LNCaP clone FGC (cell line): Measurements from ENCODE around the gene SART3.

Experiments used
- DNase-seq: peaks from one replicate; pipeline ENCODE4 v3.0.0-alpha.2; 2011; ENCODE audit warnings: low read depth
- H3K4me3 ChIP-seq: 2 replicates; pipeline ENCODE4 v1.5.1; 2011; ENCODE audit warnings: mild to moderate bottlenecking, low read depth, low read length, control low read depth
- TF ChIP-seq, protein P1 (sequence below): IDR thresholded peaks from 2 replicates; pipeline ENCODE4 v1.5.1; 2012; ENCODE audit warnings: mild to moderate bottlenecking; ENCODE audit not compliant: control insufficient read depth, insufficient read depth; ENCODE audit errors: extremely low read depth

SART3 gene

DNA sequence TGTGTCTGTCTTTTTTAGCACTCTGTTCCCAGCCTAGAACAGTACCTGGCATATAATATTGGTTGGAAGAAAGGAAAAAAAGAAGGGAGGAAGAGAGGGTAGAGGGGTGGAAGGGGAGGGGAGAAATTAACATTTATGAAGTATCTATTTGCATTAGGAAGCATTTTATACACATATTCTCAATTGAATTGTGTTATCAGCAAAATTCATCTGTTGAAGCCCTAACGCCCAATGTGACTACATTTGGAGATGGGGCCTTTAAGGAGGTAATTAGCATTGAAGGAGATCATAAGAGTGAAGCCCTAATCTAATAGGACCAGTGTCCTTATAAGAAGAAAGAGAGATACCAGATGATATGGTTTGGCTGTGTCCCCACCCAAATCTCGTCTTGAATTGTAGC lies 76.1 kb downstream of the SART3 start:
- TF ChIP-seq, protein P1, sequence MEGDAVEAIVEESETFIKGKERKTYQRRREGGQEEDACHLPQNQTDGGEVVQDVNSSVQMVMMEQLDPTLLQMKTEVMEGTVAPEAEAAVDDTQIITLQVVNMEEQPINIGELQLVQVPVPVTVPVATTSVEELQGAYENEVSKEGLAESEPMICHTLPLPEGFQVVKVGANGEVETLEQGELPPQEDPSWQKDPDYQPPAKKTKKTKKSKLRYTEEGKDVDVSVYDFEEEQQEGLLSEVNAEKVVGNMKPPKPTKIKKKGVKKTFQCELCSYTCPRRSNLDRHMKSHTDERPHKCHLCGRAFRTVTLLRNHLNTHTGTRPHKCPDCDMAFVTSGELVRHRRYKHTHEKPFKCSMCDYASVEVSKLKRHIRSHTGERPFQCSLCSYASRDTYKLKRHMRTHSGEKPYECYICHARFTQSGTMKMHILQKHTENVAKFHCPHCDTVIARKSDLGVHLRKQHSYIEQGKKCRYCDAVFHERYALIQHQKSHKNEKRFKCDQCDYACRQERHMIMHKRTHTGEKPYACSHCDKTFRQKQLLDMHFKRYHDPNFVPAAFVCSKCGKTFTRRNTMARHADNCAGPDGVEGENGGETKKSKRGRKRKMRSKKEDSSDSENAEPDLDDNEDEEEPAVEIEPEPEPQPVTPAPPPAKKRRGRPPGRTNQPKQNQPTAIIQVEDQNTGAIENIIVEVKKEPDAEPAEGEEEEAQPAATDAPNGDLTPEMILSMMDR: no peak
- H3K4me3 ChIP-seq: no peak overlapping the region
- DNase-seq: no peak

DNA sequence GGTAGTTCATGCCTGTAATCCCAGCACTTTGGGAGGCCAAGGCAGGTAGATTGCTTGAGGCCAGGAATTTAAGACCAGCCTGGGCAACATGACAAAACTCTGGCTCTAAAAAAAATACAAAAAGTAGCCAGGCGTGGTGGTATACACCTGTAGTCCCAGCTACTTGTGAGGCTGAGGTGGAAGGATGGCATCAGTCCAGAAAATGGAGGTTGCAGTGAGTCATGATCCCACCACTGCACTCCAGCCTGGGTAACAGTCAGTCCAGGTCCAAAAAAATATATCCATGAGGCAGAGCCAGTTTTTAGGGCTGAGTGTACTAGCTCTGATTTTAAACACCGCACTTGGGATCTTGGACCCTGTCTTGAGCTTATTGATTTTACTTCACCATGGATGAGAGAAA lies 76.5 kb downstream of the SART3 start:
- TF ChIP-seq, protein P1: no peak
- H3K4me3 ChIP-seq: no peak overlapping the region
- DNase-seq: no peak

DNA sequence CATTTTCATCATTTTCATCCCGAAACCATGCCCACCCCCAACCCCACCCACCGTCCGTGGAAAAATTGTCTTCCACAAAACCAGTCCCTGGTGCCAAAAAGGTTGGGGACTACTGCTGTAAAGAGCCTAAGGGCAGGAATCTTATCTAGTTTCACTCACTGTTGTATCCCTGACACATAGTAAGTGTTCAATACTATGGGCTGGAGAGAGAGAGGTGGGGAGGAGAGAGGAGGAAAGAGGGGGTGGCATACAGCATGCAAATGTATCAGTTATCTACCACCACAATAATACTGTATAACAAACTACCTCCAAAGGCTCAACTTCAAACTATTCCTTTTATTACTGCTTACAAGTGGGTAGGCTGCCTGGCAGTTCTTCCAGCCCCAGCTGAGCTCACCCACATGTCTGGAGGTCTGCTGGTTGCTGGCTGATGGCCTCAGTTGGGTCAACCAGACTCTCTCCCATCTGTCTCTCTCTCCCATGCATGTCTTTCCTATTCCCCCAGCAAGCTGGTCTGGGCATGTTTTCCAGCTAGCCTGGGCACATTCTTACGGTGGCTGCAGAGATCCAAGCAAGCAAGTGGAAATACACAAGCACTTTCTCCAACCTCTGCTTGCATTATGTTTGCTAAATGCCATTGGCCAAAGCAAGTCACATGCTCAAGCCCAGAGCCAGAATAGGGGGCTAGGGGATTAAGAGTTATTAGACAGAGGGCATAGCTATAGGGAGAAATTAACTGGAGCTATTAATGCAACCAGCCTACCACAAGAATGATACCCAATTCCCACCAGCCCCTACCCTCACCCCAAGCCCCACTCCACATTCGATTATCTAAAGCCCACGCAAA lies 77.5 kb downstream of the SART3 start:
- no peak for DNase-seq
- no peak overlapping the region for H3K4me3 ChIP-seq
- TF ChIP-seq, protein P1: no peak

DNA sequence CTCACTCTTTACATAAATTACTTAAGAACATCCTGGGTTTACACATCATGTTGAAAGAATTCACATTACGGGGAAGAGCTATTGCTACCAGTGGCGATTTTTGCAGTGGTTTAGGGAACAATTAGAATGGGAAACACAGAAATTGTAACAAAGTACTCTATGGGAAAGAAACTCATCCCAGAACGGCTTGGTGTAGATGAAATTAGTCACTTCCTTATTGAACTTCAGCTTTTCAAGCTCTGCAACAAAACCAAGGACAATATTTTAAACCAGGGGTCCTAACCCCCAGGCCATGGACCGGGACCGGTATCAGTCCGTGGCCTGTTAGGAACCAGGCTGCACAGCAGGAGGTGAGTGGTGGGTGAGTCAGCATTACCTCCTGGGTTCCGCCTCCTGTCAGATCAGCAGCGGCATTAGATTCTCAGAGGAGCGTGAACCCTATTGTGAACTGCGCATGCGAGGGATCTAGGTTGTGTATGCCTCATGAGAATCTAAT lies 78.2 kb downstream of the SART3 start:
- no peak overlapping the region for H3K4me3 ChIP-seq
- DNase-seq: no peak
- TF ChIP-seq, protein P1: no peak

DNA sequence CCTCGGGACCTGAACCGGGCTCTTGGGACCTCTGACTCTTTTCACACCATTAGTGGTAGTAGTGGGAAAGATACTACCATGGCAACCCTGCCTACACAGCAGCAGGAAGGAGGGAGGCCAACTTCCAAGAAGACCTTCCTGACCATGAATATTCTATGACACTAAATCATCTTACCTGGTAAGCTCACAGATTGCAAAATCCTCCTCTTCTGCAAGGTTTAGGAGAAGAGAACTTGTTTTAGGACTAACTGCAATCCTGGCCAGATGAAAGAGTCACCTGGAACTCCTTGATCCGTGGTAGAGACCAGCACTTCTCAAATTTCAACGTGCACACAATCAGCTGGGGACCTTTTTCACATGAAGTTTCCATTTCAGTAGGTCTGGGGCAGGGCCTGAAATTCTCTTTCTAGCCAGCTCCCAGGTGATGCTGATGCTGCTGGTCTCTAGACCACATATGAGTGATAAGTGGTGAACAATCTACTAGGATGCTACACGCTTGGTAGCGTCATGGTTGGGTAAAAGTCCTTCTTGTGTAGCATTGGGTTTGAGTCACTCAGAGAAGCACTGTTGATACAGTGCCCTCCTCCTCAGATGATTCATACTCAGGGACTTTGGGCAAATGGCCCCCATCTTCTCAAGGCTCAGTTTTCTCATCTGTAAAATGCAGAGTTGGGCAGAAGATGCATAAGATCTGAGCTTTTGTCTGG lies 81.5 kb downstream of the SART3 start:
- TF ChIP-seq, protein P1: no peak
- DNase-seq: no peak
- no peak overlapping the region for H3K4me3 ChIP-seq

DNA sequence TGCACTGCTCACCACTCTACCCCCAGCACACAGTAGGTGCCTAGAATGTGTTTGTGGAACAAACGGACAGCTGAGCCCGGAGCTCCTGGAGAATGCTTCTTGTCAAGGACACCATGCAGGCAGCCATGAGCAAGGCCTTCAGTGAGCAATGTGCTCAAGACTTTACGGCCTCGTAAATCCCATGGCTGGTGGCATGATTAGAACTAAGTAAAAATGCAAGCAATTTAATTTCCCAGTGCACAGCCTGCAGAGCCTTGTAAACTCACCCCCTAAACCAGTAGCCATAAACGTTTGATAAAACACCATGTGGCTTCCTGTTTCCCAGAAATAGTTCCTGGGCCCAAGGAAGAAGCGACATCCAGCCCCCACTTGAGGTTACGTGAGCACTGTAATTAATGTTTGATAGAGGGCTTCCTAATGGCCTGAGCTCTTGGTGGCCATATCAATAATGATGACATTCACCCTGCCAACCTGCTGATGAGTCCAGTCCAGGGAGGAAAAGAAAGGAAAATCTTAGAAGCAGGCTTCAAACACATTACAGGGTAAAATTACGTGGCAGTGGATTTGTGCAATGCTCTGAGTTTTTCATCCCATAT lies 82.3 kb downstream of the SART3 start:
- DNase-seq: peak; percentile 56
- TF ChIP-seq, protein P1: no peak
- H3K4me3 ChIP-seq: no peak overlapping the region
